NCI-H1105 (cell line): ENCODE results near the gene MYBPHL.
"Not testable (repeated sequence)": the region's sequence is repeated elsewhere in the genome, so short reads cannot be mapped to it uniquely, and the experiment has no call there.

Source experiments
- DNase-seq: peaks from one replicate; lab custom pipeline; 2025; lab: John Stamatoyannopoulos, UW

The MYBPHL gene

GRCh38 chr1:109305991-109306390 lies 820 bp downstream of the MYBPHL start:
- DNase-seq: not testable (repeated sequence)

GRCh38 chr1:109304226-109304920 lies 2.4 kb downstream of the MYBPHL start:
- no peak for DNase-seq

- DNase-seq: no peak
Observed at GRCh38 chr1:109301874-109302273, 4.9 kb downstream of the MYBPHL start.

- no peak for DNase-seq
Observed at GRCh38 chr1:109300650-109301151, 6.1 kb downstream of the MYBPHL start.

- DNase-seq: no peak
Observed at GRCh38 chr1:109299558-109300343, 7.1 kb downstream of the MYBPHL start.

GRCh38 chr1:109298666-109299557 lies 7.9 kb downstream of the MYBPHL start:
- no peak for DNase-seq

GRCh38 chr1:109296782-109297181 lies 10.0 kb downstream of the MYBPHL start:
- DNase-seq: no peak

- no peak for DNase-seq
Observed at GRCh38 chr1:109295712-109296415, 10.9 kb downstream of the MYBPHL start.

- no peak for DNase-seq
Observed at GRCh38 chr1:109294481-109294880, 12.3 kb downstream of the MYBPHL start.

GRCh38 chr1:109293026-109293425 lies 13.8 kb downstream of the MYBPHL start:
- no peak for DNase-seq

- no peak for DNase-seq
Observed at GRCh38 chr1:109292364-109292763, 14.4 kb downstream of the MYBPHL start.

- no peak for DNase-seq
Observed at GRCh38 chr1:109290998-109291397, 15.8 kb downstream of the MYBPHL start.

GRCh38 chr1:109290137-109290536 lies 16.7 kb downstream of the MYBPHL start:
- DNase-seq: no peak

- not testable (repeated sequence) for DNase-seq
Observed at GRCh38 chr1:109286762-109287161, 20.0 kb downstream of the MYBPHL start.

GRCh38 chr1:109283748-109284600 lies 22.8 kb downstream of the MYBPHL start:
- no peak for DNase-seq

- peak; percentile 97 for DNase-seq
Observed at GRCh38 chr1:109282952-109283747, 23.7 kb downstream of the MYBPHL start, which contains the start of gene PSRC1. Gene PSRC1 (minus strand): TSS chr1:109283145.

- peak; percentile 49 for DNase-seq
Observed at GRCh38 chr1:109282497-109282951, 24.3 kb downstream of the MYBPHL start.

GRCh38 chr1:109281680-109282496 lies 24.9 kb downstream of the MYBPHL start:
- no peak for DNase-seq

- DNase-seq: no peak
Observed at GRCh38 chr1:109280862-109281261, 25.9 kb downstream of the MYBPHL start.
